Esophagus (tissue), 2 donors: ENCODE data around the gene LAMP1. TPM values are rescaled to one million over a fixed set of nuclear protein-coding genes. Genes with fewer than 3 reads are reported as not detected.
"Not testable (repeated sequence)": the region's sequence is repeated elsewhere in the genome, so short reads cannot be mapped to it uniquely, and the experiment has no call there.

ENCODE experiments used
- H3K27ac ChIP-seq, 2 donors: one replicate each; pipeline ENCODE4 v1.5.1; 2013; ENCODE audit warnings: low read depth in 2 of 2, mild to moderate bottlenecking in 2 of 2, inconsistent platforms in 1 of 2, low read length in 1 of 2, moderate library complexity in 1 of 2
- H3K27me3 ChIP-seq, 2 donors: one replicate each; pipeline ENCODE4 v1.6.1; 2013; ENCODE audit warnings: low read length in 2 of 2, control low read depth in 1 of 2, mild to moderate bottlenecking in 1 of 2; ENCODE audit not compliant: insufficient read depth in 2 of 2, control insufficient read depth in 1 of 2
- H3K36me3 ChIP-seq, 2 donors: one replicate each; pipeline ENCODE4 v1.6.1; 2013; ENCODE audit warnings: low read length in 1 of 2; ENCODE audit not compliant: control insufficient read depth in 2 of 2, insufficient read depth in 2 of 2
- H3K4me1 ChIP-seq, 2 donors: one replicate each; pipeline ENCODE4 v1.6.1; 2013; ENCODE audit warnings: low read length in 1 of 2; ENCODE audit not compliant: control insufficient read depth in 2 of 2, insufficient read depth in 2 of 2
- H3K4me3 ChIP-seq, 2 donors: one replicate each; pipeline ENCODE4 v1.5.1; 2013; ENCODE audit warnings: low read length in 2 of 2, mild to moderate bottlenecking in 2 of 2, low read depth in 1 of 2, moderate library complexity in 1 of 2
- H3K9me3 ChIP-seq, 2 donors: one replicate each; pipeline ENCODE4 v1.6.1; 2013; ENCODE audit warnings: mild to moderate bottlenecking in 2 of 2, low read depth in 1 of 2, low read length in 1 of 2, moderate library complexity in 1 of 2; ENCODE audit not compliant: control insufficient read depth in 2 of 2, insufficient read depth in 1 of 2
- WGBS, 2 donors: extraction: QIAGEN DNeasy Blood & Tissue Kit; methylation state at CpG; one replicate each; pipeline ENCODE4 v1.1.7; 2013; 5-methylcytosine and 5-hydroxymethylcytosine counted together
- polyA plus RNA-seq, 2 donors: library from polyadenylated mRNA; stranded (reverse); fragments of 200-250 nt; gene quantifications; one replicate each; pipeline ENCODE4 v1.2.3, GENCODE V29; 2013
- donor health status: healthy with polysubstance abuse.
- donor health status: Bipolar disorder and iron deficiency.

The LAMP1 gene
- polyA plus RNA-seq, 2 donors, result 45.5 to 71.5 TPM

DNA sequence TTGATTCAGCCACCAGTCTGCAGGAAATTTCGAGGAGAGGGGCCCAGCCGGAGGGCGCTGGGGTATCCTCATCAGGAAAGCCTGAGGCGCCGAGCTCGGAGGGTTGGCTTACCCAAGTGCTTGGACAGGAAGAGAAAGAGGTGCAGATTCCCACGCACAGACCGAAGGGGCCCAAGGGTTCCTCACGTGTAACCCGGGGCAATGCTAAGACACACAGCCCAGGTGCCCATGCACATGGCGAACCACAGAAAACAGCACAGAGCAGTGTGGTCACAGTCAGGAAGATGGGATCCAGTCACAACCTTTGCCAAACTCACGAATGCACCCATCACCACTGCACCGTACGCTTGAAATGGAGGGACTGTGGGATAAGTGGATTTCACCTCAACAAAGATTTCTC is 36.0 kb downstream of the LAMP1 start:
- Histone ChIP-seq H3K27me3 (no peaks in the 10 kb centered on the region), H3K36me3 (peaks cover 0 to 2% of the 10 kb centered on the region in 2 donors), H3K9me3 (no peaks in the 10 kb centered on the region), H3K4me3 (no peak overlapping the region), H3K4me1 (no peaks in the 10 kb centered on the region), H3K27ac (no peak overlapping the region)
- WGBS, 2 donors, result 91 to 94% methylated on average over 14 of the region's 14 CpGs

DNA sequence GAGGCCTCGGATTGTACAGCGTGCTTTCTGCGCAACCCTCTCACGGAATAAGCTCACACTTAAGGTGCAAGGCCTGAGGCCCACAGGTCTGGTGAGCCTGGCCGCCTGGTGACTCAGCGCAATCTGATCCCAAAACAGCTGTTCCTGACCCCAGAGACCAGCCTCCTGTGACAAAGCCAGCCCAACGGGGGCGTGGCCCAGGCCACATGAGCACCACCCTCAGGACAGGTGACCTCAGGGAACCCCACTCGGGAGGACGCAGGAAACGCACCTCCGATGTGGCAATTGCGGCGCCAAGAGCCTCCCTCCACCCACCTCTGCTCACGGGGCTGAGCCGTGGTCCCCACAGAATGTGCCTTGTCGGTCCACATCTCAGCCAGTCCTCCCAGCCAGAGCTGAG is 40.5 kb downstream of the LAMP1 start:
- H3K27ac ChIP-seq, result no peak overlapping the region
- no peaks in the 10 kb centered on the region for H3K4me1 ChIP-seq
- H3K36me3 ChIP-seq, result peaks cover 0 to 2% of the 10 kb centered on the region in 2 donors
- H3K27me3 ChIP-seq, result no peaks in the 10 kb centered on the region
- WGBS, 2 donors, result 76 to 78% methylated on average over 17 of the region's 17 CpGs
- no peaks in the 10 kb centered on the region for H3K9me3 ChIP-seq
- H3K4me3 ChIP-seq, result no peak overlapping the region

DNA sequence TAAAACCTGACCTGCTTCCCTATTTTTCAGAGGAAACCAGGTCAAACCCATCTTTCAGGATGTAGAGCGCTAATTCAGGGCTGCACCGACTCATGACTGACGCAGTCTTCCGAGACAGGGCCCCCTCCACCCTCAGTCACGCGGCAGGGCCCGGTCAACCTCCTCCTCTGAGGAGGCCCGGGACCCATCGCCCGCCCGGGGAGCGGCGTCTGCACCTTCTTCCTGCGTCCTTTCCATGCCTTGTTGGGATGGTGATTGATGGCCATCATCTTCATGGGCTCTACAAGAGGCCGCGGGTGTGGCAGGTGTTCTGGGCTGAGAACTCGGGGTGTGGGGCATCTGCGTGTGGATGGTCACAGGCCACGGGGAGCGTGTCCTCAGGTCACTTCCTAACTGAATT is 40.9 kb downstream of the LAMP1 start:
- no peaks in the 10 kb centered on the region for H3K4me1 ChIP-seq
- H3K9me3 ChIP-seq, result no peaks in the 10 kb centered on the region
- H3K27ac ChIP-seq, result no peak overlapping the region
- no peaks in the 10 kb centered on the region for H3K27me3 ChIP-seq
- WGBS, 2 donors, result 96% methylated on average over 20 of the region's 20 CpGs
- peaks cover 0 to 5% of the 10 kb centered on the region in 2 donors for H3K36me3 ChIP-seq
- H3K4me3 ChIP-seq, result no peak overlapping the region

DNA sequence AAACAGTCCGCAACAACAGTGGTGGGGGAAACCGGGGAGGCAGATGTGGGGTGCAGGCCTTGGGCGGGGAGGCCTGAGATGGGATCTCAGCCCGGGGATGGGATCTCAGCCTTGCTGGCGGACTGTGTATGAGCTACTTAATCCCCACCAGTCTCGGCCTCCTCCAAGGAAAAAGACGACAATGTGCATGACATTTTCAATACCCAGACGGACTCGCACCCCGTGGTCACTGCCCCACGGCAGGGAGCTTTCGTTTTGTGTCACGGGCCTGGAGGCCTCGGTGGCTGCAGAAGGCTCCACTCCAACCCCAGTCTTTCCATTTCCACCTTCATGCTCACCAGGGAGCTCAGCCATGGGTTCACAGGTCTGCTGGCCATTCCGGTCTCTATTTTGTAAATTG is 41.4 kb downstream of the LAMP1 start:
- Histone ChIP-seq H3K4me1 (peaks cover 0 to 2% of the 10 kb centered on the region in 2 donors), H3K27ac (no peak overlapping the region), H3K4me3 (no peak overlapping the region), H3K27me3 (no peaks in the 10 kb centered on the region), H3K36me3 (peaks cover 0 to 9% of the 10 kb centered on the region in 2 donors), H3K9me3 (no peaks in the 10 kb centered on the region)
- 89 to 91% methylated on average over 15 of the region's 15 CpGs for WGBS, 2 donors

DNA sequence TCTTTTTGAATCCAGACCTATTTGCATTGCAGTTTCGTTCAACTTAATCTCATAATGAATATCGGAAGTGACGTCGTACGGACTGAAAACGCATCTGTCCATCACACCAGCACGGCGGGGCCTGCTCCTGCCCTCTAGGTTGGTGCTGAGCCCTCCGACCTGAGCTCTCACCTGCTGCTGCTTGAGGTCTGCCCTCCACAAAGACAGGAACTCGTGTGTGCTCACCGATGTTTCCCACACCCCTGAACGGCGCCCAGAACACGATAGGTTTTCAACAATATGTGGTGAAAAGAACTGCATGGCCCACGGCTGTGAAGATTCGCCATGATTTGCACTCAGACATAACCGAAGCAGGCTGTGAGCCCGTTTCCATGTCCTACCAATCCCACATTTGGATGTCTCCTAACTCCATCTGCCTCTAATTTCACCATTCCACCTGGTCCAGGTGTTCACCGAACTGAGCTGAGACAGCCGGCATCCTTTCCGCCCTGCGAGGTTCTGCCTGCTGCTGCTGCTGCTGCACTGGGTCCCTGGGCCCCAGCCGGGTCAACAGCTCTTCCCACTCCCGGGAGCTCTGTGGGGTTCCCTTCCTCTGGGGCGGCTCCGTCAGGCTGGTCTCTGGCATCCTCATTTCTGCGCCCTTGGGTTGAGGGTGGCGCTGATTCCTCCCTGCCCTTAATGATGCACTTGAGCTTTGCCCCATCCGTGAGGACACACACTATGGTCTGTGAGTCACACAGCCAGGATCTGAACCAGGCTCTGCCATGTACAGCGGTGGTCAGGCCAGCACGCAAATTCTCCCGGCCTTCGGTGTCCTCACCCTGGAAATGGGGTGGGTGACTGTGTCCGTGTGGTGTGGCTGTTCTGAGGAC is 46.0 kb downstream of the LAMP1 start:
- H3K27ac ChIP-seq, result no peak overlapping the region
- H3K4me1 ChIP-seq, result peaks cover 0 to 2% of the 10 kb centered on the region in 2 donors
- 88 to 90% methylated on average over 34 of the region's 34 CpGs for WGBS, 2 donors
- no peak overlapping the region for H3K4me3 ChIP-seq
- H3K27me3 ChIP-seq, result no peaks in the 10 kb centered on the region
- H3K36me3 ChIP-seq, result peaks cover 0 to 9% of the 10 kb centered on the region in 2 donors
- H3K9me3 ChIP-seq, result peaks cover 0 to 3% of the 10 kb centered on the region in 2 donors

DNA sequence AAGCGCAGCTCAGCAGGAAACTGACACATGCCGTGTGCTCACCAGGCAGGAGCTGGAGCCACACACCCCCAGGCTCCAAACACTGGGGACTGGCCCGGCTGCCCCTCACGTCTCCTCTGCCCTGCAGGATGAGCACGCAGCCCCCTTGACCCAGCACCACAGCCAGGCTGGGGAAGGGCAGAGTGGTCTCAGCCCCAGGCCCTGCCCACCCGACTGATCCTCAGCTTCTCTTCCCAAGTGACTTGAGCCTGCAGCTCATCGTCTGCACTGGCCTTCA is 46.6 kb downstream of the LAMP1 start:
- Histone ChIP-seq H3K4me1 (peaks cover 0 to 2% of the 10 kb centered on the region in 2 donors), H3K4me3 (no peak overlapping the region), H3K27ac (no peak overlapping the region), H3K36me3 (peaks cover 0 to 13% of the 10 kb centered on the region in 2 donors), H3K27me3 (no peaks in the 10 kb centered on the region), H3K9me3 (peaks cover 0 to 6% of the 10 kb centered on the region in 2 donors)
- 94% methylated on average over 7 of the region's 7 CpGs for WGBS, 2 donors

DNA sequence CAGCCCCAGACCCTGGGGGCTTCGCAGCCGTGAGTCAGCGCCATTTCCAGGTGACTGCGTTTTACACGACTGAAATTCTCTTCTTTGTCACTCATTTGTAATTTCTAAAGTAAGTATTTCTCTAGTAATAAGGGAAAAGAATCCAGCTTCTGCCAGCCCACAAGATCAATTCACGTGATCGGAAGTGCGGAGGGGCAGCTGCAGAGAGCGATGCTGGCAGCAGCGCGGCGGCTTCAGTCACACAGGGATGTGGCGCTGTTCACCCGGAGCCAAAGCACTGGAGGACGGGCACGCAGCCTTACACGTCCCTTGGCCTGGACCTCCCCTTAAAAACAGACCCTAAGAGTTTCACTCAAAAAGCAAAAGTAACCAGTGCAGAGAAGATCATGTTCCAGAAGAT is 48.4 kb downstream of the LAMP1 start:
- Histone ChIP-seq H3K4me3 (no peak overlapping the region), H3K4me1 (peaks cover 0 to 2% of the 10 kb centered on the region in 2 donors), H3K9me3 (peaks cover 0 to 8% of the 10 kb centered on the region in 2 donors), H3K27me3 (no peaks in the 10 kb centered on the region), H3K27ac (no peak overlapping the region), H3K36me3 (peaks cover 0 to 27% of the 10 kb centered on the region in 2 donors)
- 97% methylated on average over 17 of the region's 17 CpGs for WGBS, 2 donors

GRCh38 chr13:113347736-113348225 is 50.7 kb downstream of the LAMP1 start:
- WGBS, 2 donors, result 96 to 97% methylated on average over 16 to 19 of the region's 19 CpGs
- H3K36me3 ChIP-seq, result peaks cover 0 to 34% of the 10 kb centered on the region in 2 donors
- H3K27ac ChIP-seq, H3K27me3 ChIP-seq, H3K4me1 ChIP-seq, H3K9me3 ChIP-seq, H3K4me3 ChIP-seq: not testable (repeated sequence)

DNA sequence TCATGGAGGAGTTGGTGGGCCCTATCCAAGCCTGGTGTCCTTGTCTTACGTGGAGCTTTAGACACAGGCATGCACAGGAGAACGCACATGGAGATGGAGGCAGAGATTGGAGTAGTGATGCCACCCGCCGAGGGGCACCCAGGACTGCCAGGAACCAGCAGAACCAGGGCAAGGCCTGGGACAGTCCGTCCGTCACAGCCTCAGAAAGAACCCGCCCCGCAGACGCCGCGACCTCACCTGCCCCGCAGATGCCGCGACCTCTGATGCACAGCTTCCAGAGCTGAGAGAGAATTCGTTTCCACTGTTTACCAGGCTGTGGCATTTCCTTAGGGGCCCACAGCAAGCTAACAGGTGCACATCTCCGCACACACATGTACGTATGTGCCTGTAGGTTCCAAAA is 51.6 kb downstream of the LAMP1 start:
- H3K9me3 ChIP-seq, result peaks cover 0 to 10% of the 10 kb centered on the region in 2 donors
- H3K4me1 ChIP-seq, result no peaks in the 10 kb centered on the region
- 97% methylated on average over 17 of the region's 17 CpGs for WGBS, 2 donors
- H3K27ac ChIP-seq, result no peak overlapping the region
- peaks cover 0 to 27% of the 10 kb centered on the region in 2 donors for H3K36me3 ChIP-seq
- no peaks in the 10 kb centered on the region for H3K27me3 ChIP-seq
- no peak overlapping the region for H3K4me3 ChIP-seq

- Histone ChIP-seq H3K9me3 (peaks cover 0 to 10% of the 10 kb centered on the region in 2 donors), H3K27ac (no peak overlapping the region), H3K36me3 (peaks cover 0 to 25% of the 10 kb centered on the region in 2 donors), H3K27me3 (no peaks in the 10 kb centered on the region), H3K4me1 (no peaks in the 10 kb centered on the region), H3K4me3 (no peak overlapping the region)
- WGBS, 2 donors, result 88 to 93% methylated on average over 6 of the region's 6 CpGs
Observed at GRCh38 chr13:113349050-113349449, 52.0 kb downstream of the LAMP1 start.
